SU-DHL-6 (cell line): Measurements from ENCODE around the gene ZG16B.

ENCODE experiments used
- CTCF ChIP-seq: fragments of 200-600 bp; sonication (generic); IDR thresholded peaks from one replicate; pipeline ENCODE4 v1.5.1; 2017; ENCODE audit warnings: antibody characterized with exemption, mild to moderate bottlenecking, low read length, moderate library complexity; ENCODE audit not compliant: insufficient read depth, poor library complexity, severe bottlenecking
- EZH2phosphoT487 ChIP-seq: fragments of 200-600 bp; sonication (generic), shearing (Covaris generic); conservative IDR thresholded peaks from 2 replicates; pipeline ENCODE4 v1.6.1; 2018; ENCODE audit warnings: mild to moderate bottlenecking, antibody characterized with exemption, low read length, moderate library complexity, mixed read lengths

GRCh38 chr16:2799205-2799858 lies 30.8 kb upstream of the ZG16B start:
- TF ChIP-seq CTCF (no peak), EZH2phosphoT487 (no peak)
